GM04503 (cell line): Measurements from ENCODE around the gene USP31.
"Not testable (repeated sequence)": the region's sequence is repeated elsewhere in the genome, so short reads cannot be mapped to it uniquely, and the experiment has no call there.

Source experiments
- DNase-seq: peaks from one replicate; pipeline ENCODE4 v3.0.0-alpha.2; 2012; ENCODE audit warnings: low read depth

Gene USP31

DNA sequence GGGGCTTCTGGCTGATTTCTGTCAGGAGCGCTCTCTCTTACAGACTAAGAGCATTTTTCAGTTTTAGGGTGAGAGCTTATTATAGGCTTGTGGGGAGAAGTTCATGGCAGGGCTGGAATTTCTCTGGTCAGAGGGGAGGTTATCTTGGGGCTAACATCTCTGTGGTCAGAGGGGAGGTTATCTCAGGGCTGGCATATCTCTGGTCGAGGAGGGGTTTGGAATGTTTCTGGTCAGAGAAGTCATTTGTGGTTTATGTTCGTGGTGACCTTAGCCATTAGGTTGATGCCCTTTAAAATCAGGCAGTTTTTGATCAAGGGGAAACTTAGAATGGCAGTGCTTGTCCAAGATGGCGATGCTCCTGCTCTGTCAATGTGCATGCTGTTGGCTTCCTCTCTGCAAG, 10.8 kb upstream of the USP31 start:
- no peak for DNase-seq

DNA sequence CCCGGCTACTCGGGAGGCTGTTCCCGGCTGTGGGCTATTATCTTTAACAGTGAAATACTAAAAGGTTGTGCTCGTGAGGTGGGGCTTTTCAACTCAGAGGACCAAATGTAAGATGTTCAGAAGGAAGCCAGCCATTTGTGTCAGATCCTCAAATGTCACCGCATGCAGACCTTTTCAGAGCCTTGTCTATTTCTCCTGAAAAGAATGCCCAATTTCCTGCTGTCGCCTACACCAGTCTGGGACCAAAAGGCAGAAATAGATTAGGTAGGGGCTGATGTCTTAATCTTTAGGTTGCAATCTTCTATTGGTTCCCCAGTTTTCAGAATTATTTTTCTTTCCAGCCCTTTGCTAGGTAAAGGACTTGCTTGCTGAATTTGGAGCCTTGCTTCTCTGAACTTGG, 8.9 kb upstream of the USP31 start:
- no peak for DNase-seq

DNA sequence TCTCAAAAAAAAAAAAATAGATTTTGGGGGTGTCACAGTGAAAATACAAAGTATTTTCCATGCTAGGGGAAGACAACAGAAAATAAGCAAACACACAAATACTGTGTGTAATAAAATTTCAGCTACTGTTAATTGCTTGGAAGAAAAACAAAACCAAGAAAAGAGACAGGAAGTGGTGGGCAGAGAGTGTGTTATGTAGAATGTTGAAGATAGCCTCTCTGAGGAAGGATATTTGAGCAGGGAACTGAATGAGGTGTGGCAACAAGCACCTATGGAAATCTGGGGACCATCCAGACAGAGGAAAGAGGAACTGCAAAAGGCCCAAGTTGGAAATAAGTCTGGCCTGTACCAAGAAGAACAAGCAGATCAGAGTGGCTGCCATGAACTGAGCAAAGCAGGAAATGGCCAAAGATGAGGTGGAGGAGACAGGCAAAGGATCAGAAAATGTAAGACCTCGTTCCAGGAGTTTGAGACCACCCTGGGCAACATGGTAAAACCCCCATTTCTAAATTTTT, 7.8 kb upstream of the USP31 start:
- DNase-seq: no peak

DNA sequence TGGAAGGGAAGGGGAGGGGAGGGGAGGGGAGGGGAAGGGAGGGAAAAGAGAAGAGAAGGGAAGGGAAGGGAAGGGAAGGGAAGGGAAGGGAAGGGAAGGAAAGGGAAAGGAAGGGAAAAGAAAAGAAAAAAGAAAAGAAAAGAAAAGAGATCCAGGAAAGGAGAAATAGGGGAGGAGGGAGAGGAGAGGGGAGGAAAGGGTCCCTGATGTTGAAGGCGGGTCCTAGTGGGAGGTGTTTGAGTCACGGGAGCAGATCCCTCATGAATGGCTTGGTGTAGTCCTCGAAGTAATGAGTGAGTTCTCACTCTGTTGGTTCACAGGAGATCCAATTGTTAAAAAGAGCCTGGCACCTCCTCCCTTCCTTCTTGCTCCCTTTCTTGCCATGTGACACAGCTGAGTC, 6.9 kb upstream of the USP31 start:
- no peak for DNase-seq

DNA sequence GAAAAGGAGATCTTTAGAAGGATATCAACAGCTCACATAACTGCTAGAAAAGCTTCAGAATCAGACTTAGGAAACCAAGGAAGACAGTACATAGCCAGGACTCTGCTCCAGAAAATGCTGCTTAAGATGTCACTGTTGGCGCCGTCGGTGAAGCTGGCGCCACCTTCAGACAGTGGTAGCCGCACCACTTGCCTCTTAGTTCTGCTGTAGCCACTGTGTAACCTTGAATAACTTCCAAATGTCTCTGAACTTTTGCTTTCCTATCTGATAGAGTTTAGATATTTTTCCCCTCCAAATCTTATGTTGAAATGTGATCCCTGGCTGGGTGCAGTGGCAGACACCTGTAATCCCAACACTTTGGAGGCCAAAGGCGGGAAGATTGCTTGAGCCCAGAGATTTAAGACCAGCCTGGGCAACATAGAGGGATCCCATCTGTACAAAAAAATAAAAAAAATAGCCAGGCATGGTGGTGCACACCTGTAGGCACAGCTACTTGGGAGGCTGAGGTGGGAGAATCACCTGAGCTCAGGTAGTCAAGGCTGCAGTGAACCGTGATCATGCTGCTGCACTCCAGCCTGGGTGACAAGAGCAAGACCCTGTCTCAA, 6.3 kb upstream of the USP31 start:
- no peak for DNase-seq

DNA sequence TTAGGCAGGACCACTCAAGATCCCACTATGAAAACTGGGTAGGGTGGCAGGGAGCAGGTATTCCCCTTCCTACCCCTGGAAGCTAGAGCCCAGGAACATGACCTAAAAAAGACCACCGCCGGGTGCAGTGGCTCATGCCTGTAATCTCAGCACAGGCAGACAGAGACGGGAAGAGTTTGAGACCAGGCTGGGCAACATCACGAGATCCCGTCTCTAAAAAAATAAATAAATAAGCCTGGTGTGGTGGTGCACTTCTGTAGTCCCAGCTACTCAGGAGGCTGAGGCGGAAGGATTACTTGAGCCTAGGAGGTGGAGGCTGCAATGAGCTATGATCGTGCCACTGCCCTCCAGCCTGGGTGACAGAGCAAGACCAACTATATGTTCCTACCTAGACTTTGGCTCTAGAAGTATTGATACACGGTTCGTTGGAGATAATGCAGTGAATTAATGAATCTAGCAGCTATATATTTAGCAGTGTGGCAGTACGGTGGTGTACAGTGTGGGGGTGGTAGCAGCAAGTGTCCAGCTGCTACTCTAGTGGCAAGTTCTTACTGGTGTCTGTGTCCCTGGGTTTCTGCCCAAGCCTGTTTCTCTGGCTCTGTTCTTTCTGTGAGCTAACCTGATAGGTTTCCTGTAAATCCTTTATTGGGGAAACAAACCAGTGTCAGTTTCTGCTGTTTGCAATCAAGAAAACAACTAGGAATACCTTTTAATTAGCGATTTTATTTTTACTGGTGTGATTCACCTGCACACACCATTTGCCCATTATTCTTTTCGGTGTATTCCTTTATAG, 3.3 kb upstream of the USP31 start:
- DNase-seq: no peak

DNA sequence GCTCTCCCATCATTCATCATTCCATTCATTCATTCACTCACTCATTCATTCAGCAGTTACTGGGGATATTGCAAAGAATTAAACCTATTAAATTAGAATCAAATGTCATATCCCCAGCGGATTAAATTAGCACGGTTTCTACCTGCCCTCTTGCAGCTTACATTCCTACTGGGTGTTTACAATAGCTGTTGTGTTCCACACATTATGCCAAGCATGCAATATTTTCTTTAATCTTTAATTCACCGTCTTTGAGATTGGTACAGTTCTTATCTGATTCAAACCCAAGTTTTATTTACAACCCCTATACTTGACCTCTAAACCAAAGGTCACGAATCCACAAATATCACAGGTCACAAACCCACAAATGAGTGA, 727 bp upstream of the USP31 start:
- DNase-seq: no peak

DNA sequence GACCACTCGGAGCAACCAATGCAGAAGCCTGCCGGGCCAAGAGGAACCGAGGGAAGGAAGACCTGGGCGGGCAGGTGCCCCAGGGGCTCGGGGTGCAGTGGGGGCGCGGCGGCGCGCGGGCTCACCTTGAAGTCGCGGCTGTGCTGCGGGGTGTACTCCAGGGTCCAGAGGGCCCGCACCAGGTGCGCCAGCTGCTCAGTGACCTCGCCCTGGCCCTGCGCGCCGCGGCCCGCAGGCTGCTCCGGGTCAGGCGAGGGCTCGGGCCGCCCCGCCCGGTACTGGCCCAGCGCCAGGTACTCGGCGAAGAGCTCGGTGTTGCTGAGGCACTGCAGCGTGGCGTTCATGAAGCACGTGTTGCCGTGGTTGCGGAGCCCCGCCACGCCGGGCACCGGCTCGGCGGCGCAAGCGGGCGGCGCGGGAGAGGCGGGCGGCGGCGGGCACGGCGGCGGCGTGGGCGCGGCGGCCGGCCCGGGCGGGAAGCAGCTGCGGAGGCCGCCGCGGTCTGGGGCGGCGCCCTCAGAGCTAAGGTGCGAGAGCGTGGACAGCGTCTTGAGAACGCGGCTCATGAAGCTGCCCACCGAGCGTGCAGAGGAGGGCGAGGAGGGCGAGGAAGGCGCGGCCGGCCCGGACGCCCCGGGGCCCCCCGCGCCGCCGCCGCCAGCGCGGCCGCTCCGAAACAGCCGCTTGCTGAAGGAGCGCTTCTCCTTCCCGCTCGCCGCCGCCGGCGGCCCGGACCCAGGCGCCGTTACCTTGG, 562 bp downstream of the USP31 start:
- DNase-seq: no peak

DNA sequence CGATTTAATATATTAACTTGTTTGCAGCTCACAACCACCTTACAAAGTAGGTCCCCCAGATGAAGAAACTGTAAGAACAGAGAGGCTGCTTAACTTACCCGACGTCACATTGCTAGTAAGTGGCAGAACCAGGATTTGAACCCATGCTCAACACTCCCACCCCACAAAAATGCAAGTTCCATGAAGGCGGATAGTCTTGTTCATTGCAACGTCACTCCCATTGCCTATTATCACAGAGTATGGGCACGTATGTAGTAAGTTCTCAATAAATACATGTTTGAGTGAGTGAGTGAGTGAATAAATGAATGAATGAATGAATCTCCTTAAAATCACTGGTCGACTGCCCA, 1.1 kb downstream of the USP31 start:
- DNase-seq: no peak

DNA sequence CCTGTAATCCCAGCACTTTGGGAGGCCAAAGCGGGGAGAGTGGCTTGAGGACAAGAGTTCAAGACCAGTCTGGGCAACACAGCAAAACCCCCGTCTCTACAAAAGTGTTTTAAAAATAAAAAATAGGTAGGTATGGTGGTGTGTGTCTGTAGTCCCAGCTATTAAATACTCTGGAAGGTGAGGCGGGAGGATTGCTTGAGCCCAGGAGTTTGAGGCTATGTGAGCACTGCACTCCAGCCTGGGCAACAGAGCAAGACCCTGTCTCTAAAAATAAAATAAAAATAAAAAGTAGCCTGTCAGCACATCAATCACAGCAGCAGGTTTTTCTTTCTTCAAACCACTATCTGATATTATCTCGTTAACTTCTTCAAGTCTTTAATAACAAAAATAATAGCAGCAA, 1.6 kb downstream of the USP31 start:
- no peak for DNase-seq

DNA sequence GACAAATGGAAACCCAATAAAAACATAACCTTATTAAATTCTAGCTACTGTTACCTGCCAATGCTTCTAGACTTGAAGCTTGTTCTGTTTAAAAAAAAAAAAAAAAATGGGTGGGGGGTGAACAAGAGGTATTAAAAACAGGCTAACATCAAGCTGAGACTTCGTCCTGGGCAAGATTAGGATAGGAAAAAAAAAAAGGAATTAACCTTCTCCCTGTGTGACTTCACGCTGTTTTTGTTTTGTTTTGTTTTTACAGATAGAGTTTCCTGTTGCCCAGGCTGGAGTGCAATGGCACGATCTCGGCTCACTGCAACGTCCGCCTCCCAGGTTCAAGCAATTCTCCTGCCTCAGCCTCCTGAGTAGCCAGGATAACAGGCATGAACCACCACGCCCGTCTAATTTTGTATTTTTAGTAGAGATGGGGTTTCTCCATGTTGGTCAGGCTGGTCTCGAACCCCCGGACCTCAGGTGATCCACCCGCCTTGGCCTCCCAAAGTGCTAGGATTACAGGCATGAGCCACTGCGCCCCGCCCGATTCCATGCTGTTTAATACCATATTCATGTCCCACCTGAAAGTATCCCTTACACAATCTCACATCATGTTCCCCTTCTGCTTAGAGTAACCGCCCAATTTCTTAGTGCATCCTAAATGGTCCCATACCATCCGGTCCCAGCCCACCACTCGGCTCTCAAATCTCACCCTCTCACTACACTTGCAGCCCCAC, 2.2 kb downstream of the USP31 start:
- no peak for DNase-seq

DNA sequence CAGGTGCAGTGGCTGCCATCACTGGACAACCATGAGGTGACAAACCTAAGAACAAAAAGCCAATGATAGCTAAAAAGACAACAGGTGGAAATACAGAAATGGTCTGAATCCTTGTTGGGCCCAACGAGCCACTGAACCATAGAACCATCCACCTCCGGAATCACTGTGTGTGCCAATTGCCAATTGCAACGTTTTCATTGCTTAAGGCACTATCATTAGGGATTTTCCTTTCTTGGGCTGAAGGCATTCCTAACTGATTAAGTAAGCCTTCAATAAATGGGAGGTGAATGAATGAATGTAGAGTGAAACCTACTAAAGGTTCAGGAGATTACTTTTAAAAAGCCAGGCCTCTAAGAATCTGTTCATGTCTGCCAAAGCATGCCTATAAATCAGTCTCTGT, 3.6 kb downstream of the USP31 start:
- DNase-seq: peak; percentile 23

DNA sequence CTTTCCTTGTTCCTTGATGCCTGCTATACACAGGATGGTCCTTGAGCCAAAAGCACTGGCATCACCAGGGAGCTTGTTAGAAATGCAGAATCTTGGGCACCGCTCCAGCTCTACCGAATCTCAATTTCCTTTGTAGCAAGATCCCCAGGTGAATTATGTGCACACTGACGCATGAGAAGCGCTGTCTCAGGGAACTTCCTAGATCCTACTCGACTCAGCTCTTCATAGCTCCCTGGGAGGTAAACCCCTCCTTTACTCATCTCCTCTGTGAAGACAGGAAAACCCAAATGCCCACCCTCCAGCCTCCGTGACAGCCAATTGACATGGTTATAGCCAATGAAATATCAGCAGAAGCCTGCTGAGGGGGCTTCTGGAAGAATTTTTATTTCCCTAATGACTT, 4.1 kb downstream of the USP31 start:
- DNase-seq: no peak

DNA sequence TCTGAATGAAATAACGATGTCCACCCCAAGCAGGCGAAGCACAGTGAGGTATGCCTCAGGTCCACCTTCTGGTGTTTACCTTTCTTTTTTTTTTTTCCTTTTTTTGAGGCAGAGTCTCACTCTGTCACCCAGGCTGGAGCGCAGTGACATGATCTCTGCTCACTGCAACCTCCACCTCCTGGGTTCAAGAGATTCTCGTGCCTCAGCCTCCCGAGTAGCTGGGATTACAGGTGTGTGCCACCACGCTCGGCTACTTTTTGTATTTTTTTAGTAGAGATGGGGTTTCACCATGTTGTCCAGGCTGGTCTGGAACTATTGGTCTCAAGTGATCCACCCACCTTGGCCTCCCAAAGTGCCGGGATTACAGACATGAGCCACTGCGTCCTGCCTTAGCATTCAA, 4.9 kb downstream of the USP31 start:
- DNase-seq: not testable (repeated sequence)

DNA sequence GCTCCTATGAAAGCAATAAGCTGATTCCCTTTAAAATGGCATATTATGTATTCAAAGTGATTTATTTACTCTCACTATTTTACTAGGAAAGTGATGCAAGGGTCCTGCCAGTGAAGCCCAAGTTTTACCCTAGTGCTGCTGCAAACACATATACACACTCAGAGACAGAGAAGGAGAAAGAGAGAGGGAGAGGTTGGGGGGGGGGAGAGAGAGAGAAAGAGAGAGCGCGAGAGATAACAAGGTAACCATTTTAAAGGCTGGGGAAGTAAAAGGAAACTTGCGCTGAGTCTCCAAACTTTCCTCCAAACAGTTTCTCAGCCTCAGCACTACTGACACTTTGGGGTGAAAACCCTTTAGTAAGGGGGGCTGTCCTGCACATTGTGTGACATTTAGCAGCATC, 5.9 kb downstream of the USP31 start:
- DNase-seq: no peak

DNA sequence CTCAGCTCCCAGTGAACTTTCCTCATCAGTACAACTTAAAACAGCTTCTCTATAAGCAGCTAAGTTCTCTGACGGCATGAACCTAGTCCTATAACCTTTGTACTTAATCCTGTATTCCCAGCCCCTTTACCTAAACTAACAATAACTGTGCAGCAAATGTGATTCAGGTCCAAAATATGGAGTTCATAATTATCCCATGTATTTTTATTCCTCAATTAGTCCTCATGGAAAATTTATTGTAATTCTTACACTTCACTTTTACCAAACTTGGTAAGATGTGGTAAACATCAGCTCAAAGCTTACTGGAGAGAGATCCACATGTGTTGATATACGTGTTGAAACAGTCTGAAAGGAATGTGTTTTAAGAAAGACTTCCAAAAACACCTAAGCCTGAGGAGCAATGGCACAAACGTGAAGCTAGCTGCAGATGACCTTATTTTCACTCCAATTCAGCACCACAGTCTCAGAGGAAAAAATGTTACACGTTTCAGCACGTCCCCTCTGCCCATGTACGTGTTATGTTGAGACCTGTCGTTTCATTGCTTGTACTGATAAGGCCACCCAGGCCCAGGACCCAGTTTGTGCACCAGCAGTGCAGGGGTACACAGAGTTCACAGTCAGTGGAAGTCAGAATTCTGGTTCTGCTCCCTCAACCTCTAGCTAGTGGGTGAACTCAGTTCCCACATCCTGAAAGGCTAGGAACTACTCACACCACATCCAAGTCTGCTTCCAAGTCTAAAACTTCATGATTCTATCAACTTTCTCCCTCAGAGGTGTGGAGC, 7.1 kb downstream of the USP31 start:
- no peak for DNase-seq

DNA sequence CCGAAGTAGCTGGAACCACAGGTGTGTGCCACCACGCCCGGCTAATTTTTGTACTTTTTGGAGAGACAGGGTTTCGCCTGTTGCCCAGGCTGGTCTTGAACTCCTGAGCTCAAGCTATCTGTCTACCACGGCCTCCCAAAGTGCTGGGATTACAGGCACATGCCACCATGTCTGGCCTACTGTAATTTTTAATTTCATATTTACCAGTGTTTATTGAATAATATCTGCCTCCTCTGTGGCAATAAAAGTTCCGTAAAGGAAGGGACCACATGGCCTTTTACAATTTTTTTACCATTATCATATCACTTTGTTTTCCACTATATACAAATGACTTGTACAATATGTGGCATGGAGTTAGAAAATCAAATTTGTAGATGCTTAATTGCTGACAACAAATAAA, 7.8 kb downstream of the USP31 start:
- DNase-seq: no peak

DNA sequence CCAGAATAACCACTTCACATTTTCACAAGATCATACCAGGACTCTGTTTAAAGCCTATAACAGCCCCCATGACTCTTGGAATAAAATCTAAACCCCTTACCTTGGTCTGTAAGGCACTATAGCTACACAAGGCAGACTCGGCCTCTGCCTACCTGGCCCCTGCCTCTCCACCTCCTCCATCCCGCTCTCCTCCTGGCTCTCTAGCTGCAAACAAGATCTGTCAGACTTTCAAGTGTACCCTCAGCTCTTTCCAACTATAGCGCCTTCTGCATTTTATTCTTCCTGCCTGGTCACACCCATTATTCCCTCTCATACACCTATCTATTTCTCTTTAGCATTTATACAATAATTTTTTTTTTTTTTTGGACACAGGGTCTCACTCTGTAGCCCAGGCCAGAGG, 8.2 kb downstream of the USP31 start:
- no peak for DNase-seq

DNA sequence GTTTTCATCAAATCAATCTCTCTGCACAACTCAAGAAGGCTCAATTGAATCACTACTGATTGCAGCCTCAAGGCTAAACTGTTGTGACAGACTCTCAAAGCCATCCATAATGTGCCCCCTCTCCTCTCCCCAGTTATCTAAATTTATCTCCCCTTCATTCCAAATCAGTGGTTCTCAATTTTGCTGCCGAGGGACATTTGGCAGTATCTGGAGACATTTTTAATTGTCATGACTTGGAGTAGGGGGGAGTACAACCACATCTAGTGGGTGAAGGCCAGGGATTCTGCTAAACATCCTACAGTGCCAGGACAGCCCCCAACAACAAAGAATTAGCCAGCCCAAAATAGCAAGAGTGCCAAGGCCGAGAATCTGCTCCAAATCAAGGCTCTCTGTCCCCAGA, 9.1 kb downstream of the USP31 start:
- DNase-seq: no peak

DNA sequence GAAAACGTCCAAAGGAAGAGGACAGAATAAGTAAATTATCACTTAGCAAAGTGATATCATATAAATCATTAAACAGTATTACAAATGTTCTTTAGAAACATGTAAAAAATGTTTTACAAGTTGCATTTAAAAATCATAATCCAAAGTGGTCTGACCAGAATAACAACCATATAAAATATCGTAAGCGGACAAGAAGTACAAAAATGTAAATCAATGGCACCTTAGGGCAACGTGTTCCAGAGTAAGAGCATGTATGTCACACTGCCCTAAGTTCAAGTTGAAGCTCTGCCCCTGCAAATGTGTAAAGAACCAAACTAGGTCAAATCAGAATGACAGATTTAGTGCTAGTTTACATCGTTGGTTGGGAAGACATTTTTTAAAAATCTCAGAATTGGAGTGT, 11.4 kb downstream of the USP31 start:
- DNase-seq: no peak

DNA sequence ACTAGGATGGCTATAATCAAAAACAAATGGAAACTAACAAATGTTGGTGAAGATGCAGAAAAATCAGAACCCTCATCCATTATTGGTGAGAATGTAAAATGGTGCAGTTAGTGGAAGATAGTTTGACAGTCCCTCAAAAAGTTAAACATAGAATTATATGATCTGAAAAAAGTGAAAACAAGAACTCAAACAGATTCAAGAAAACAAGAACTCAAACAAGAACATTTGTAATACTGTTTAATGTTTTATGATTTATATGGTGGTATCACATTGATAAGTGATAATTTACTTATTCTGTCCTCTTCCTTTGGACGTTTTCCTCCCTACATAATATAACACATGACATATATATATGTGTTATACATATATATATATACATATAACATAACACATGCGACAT, 12.0 kb downstream of the USP31 start:
- DNase-seq: no peak

DNA sequence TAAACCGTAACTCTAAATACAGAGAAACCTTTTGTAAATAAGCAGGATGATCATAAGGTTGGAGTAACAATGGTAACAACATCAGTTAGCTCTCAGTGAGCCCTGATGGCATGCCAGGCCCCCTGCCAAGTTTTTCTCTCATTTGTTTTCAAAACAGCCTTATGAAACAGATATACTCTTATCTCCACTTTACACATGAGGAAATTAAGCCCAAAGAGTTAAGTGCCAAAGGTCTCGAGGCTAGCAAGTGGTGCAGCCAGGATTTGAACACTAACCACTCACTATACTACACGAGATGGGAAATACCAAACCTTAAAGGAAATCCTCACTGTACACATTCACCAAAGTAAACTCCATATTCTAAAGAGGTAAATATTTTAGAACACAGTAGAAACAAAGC, 15.0 kb downstream of the USP31 start:
- DNase-seq: no peak
